SK-N-SH treated with all-trans-retinoic acid at 6 μM for 48 hours (cell line): ENCODE results near the gene HGS.

Experiments
- ATAC-seq: fragments of 200-7000 bp; cut with Tn5 transposase; 3 replicates; pipeline ENCODE4 v1.9.1; 2020; ENCODE audit warnings: mild to moderate bottlenecking, moderate library complexity
- ARNTL ChIP-seq: fragments of 450-650 bp; formaldehyde crosslinking; IDR thresholded peaks from 2 replicates; pipeline ENCODE4 v1.5.0; 2020; ENCODE audit warnings: low read depth, mild to moderate bottlenecking, moderate library complexity, borderline replicate concordance
- BACH2 ChIP-seq: fragments of 250-450 bp; sonication (Bioruptor Pico); IDR thresholded peaks from 2 replicates; pipeline ENCODE4 v1.9.0; 2021; ENCODE audit warnings: mild to moderate bottlenecking, borderline replicate concordance
- CSDC2 ChIP-seq: fragments of 250-450 bp; sonication (Bioruptor Pico); IDR thresholded peaks from 2 replicates; pipeline ENCODE4 v1.5.0; 2020; ENCODE audit warnings: mild to moderate bottlenecking, moderate library complexity
- CSRNP3 ChIP-seq: fragments of 250-450 bp; sonication (Bioruptor Pico); IDR thresholded peaks from 2 replicates; pipeline ENCODE4 v1.5.1; 2021; ENCODE audit warnings: mild to moderate bottlenecking, moderate library complexity
- ESRRG ChIP-seq: fragments of 250-450 bp; sonication (Bioruptor Pico); IDR thresholded peaks from 2 replicates; pipeline ENCODE4 v1.6.1; 2021; ENCODE audit warnings: mild to moderate bottlenecking
- GLIS3 ChIP-seq: fragments of 250-450 bp; sonication (Bioruptor Pico); IDR thresholded peaks from 2 replicates; pipeline ENCODE4 v1.5.0; 2020; ENCODE audit warnings: mild to moderate bottlenecking, moderate library complexity
- ISL1 ChIP-seq: fragments of 250-450 bp; sonication (Bioruptor Pico); IDR thresholded peaks from 2 replicates; pipeline ENCODE4 v2.1.2; 2022; ENCODE audit warnings: mild to moderate bottlenecking, moderate library complexity
- PATZ1 ChIP-seq: fragments of 250-450 bp; sonication (Bioruptor Pico); IDR thresholded peaks from 2 replicates; pipeline ENCODE4 v1.8.0; 2020; ENCODE audit warnings: mild to moderate bottlenecking, moderate library complexity, borderline replicate concordance
- POU6F1 ChIP-seq: fragments of 250-450 bp; sonication (Bioruptor Pico); IDR thresholded peaks from 2 replicates; pipeline ENCODE4 v1.8.0; 2021; ENCODE audit warnings: low read depth, mild to moderate bottlenecking, moderate library complexity, borderline replicate concordance
- PPARA ChIP-seq: fragments of 250-450 bp; sonication (Bioruptor Pico); IDR thresholded peaks from 2 replicates; pipeline ENCODE4 v1.5.0; 2020; ENCODE audit warnings: mild to moderate bottlenecking, borderline replicate concordance
- RARB ChIP-seq: fragments of 250-450 bp; sonication (Bioruptor Pico); IDR thresholded peaks from 2 replicates; pipeline ENCODE4 v1.8.0; 2021; ENCODE audit warnings: mild to moderate bottlenecking, moderate library complexity
- SNAI2 ChIP-seq: fragments of 250-450 bp; sonication (Bioruptor Pico); IDR thresholded peaks from 2 replicates; pipeline ENCODE4 v1.5.0; 2020; ENCODE audit warnings: mild to moderate bottlenecking, moderate library complexity
- TCF4 ChIP-seq: fragments of 250-450 bp; sonication (Bioruptor Pico); IDR thresholded peaks from 2 replicates; pipeline ENCODE4 v1.8.0; 2021; ENCODE audit warnings: mild to moderate bottlenecking, moderate library complexity, borderline replicate concordance
- TOX ChIP-seq: fragments of 250-450 bp; sonication (Bioruptor Pico); IDR thresholded peaks from 2 replicates; pipeline ENCODE4 v1.8.0; 2021; ENCODE audit warnings: mild to moderate bottlenecking, moderate library complexity, borderline replicate concordance
- TSHZ2 ChIP-seq: fragments of 250-450 bp; sonication (Bioruptor Pico); IDR thresholded peaks from 2 replicates; pipeline ENCODE4 v1.5.0; 2020; ENCODE audit warnings: mild to moderate bottlenecking, moderate library complexity
- ZC3H10 ChIP-seq: fragments of 250-450 bp; sonication (Bioruptor Pico); IDR thresholded peaks from 2 replicates; pipeline ENCODE4 v1.5.1; 2021; ENCODE audit warnings: mild to moderate bottlenecking, moderate library complexity
- ZFP3 ChIP-seq: fragments of 250-450 bp; sonication (Bioruptor Pico); IDR thresholded peaks from 2 replicates; pipeline ENCODE4 v1.5.0; 2020; ENCODE audit warnings: mild to moderate bottlenecking, moderate library complexity
- ZFP30 ChIP-seq: fragments of 450-650 bp; formaldehyde crosslinking; IDR thresholded peaks from 2 replicates; pipeline ENCODE4 v1.5.0; 2022; ENCODE audit warnings: mild to moderate bottlenecking, moderate library complexity
- ZNF565 ChIP-seq: fragments of 450-650 bp; formaldehyde crosslinking; conservative IDR thresholded peaks from 2 replicates; pipeline ENCODE4 v1.5.0; 2020; ENCODE audit warnings: low read depth, mild to moderate bottlenecking, moderate library complexity
- ZNF8 ChIP-seq: fragments of 450-650 bp; formaldehyde crosslinking; IDR thresholded peaks from 2 replicates; pipeline ENCODE4 v1.5.0; 2020; ENCODE audit warnings: mild to moderate bottlenecking, moderate library complexity

Gene HGS

GRCh38 chr17:81666092-81666341 lies 17.8 kb upstream of the HGS start:
- peak; percentile 42; the same call in 2 of the 3 replicates for ATAC-seq
- TF ChIP-seq POU6F1 (CRISPR knock-in tag) (no peak), SNAI2 (CRISPR knock-in tag) (no peak), ESRRG (CRISPR knock-in tag) (no peak), PATZ1 (CRISPR knock-in tag) (no peak), CSDC2 (CRISPR knock-in tag) (no peak), TCF4 (CRISPR knock-in tag) (no peak), TOX (CRISPR knock-in tag) (no peak)

- peak; percentile 99 for ATAC-seq
- TF ChIP-seq ZC3H10 (CRISPR knock-in tag) (no peak), POU6F1 (CRISPR knock-in tag) (no peak), CSRNP3 (no peak), ZFP3 (CRISPR knock-in tag) (no peak), TSHZ2 (CRISPR knock-in tag) (0 out of 2 replicates have a peak, but pooled peaks have one; percentile 36), ZFP30 (CRISPR knock-in tag) (no peak), TOX (CRISPR knock-in tag) (no peak), SNAI2 (CRISPR knock-in tag) (no peak), CSDC2 (CRISPR knock-in tag) (no peak), PPARA (CRISPR knock-in tag) (no peak), GLIS3 (CRISPR knock-in tag) (peak; percentile 82; the same call in 1 of the 2 replicates), ZNF8 (no peak), TCF4 (CRISPR knock-in tag) (no peak), ARNTL (CRISPR knock-in tag) (no peak), ZNF565 (CRISPR knock-in tag) (no peak)
Measured at GRCh38 chr17:81666342-81667191, 17.2 kb upstream of the HGS start, which contains the start of the genes CCDC137 and OXLD1. Gene CCDC137, plus strand, starts transcription at chr17:81666737. Its CDS starts 30 bp downstream, at chr17:81666767. Gene OXLD1, minus strand, starts transcription at chr17:81666605. Its CDS starts 28 bp downstream, at chr17:81666577.

GRCh38 chr17:81667754-81668153 lies 16.1 kb upstream of the HGS start:
- no peak for ATAC-seq
- TF ChIP-seq ISL1 (CRISPR knock-in tag) = no peak
- no peak for TF ChIP-seq BACH2 (CRISPR knock-in tag)
- TF ChIP-seq POU6F1 (CRISPR knock-in tag) = no peak
- no peak for TF ChIP-seq TSHZ2 (CRISPR knock-in tag)
- no peak for TF ChIP-seq PPARA (CRISPR knock-in tag)
- no peak for TF ChIP-seq RARB (CRISPR knock-in tag)
- no peak for TF ChIP-seq ZFP3 (CRISPR knock-in tag)
- no peak for TF ChIP-seq CSRNP3
- no peak for TF ChIP-seq ESRRG (CRISPR knock-in tag)
